ENCODE data around the gene SUCO. TPM values are rescaled to one million over a fixed set of nuclear protein-coding genes. Genes with fewer than 3 reads are reported as not detected.

The SUCO gene
- total and polyA plus RNA-seq, 2 of the 13 experiments (the other 11 are each of a cell fraction or from before 2014, with no cell fraction given), result 12.6 to 25.5 TPM

- Histone ChIP-seq H3K9me3 (ENCODE audit: low read length) (no peaks in the 10 kb centered on the region), H2AFZ (ENCODE audit: low read length) (no peak overlapping the region), H3K36me3 (replicated peaks in 1 of 2; ENCODE audit: control insufficient read depth in 1 of 2, insufficient read depth in 2 of 2, low read length in 2 of 2) (peaks cover 10 to 21% of the 10 kb centered on the region in 2 experiments), H3K9ac (ENCODE audit: insufficient read depth, low read depth, low read length) (no peak overlapping the region), H3K27me3 (ENCODE audit: control insufficient read depth in 1 of 2, insufficient read depth in 2 of 2, low read length in 2 of 2) (no peaks in the 10 kb centered on the region; a peak in 1 of 5 replicates), H3K79me2 (ENCODE audit: insufficient read depth, low read length) (no peaks in the 10 kb centered on the region), H3K4me2 (ENCODE audit: low read depth, low read length) (no peak overlapping the region), H3K4me3 (replicated peaks in 1 of 3; ENCODE audit: insufficient read depth in 1 of 3, low read depth in 2 of 3, low read length in 3 of 3) (no peak overlapping the region), H3K27ac (ENCODE audit: extremely low read length, insufficient read depth, low read length) (no peak overlapping the region), H4K20me1 (ENCODE audit: insufficient read depth, low read length) (peaks cover 2% of the 10 kb centered on the region; the same call in 1 of the 2 replicates), H3K4me1 (ENCODE audit: insufficient read depth, low read length) (peaks cover 9% of the 10 kb centered on the region; the same call in 1 of the 2 replicates)
- TF ChIP-seq ZHX1 (CRISPR knock-in tag; IDR thresholded peaks at IDR 0.05; ENCODE audit: low read depth) (no peak), ZNF816 (CRISPR knock-in tag; IDR thresholded peaks at IDR 0.05; ENCODE audit: borderline replicate concordance) (no peak), CEBPZ (IDR thresholded peaks at IDR 0.05; ENCODE audit: low read length) (no peak)
- ATAC-seq, result no peak
- intact Hi-C loops (cut with micrococcal nuclease; ENCODE audit: unreplicated experiment) (no loop called here), in situ Hi-C loops (cut with HindIII; ENCODE audit: extremely low pct_ligation_motif_present, low pct_unique_long_range_greater_than_20kb) (no loop called here)
- ChIA-PET CTCF (ENCODE audit: low intra/inter-chr PET ratio, low total read pairs) (no interaction called here), POLR2A (no interaction called here)
- FAIRE-seq, result no peak
- BruUV-seq (replicated peaks), result no TSS peak
- no peak for DNase-seq (ENCODE audit: low spot score)
These were observed 74.2 kb downstream of the SUCO start for GRCh38 chr1:172607145-172607544.

All from HepG2 (cell line).